VCaP (cell line): Measurements from ENCODE around the gene ATXN10.

Source experiments
- H3K27ac ChIP-seq: fragments of 450-650 bp; 2 replicates; pipeline ENCODE4 v1.5.1; 2017
- CTCF ChIP-seq: fragments of 450-650 bp; conservative IDR thresholded peaks from 2 replicates; pipeline ENCODE4 v1.5.1; 2017; ENCODE audit warnings: mild to moderate bottlenecking, moderate library complexity

Gene ATXN10

DNA sequence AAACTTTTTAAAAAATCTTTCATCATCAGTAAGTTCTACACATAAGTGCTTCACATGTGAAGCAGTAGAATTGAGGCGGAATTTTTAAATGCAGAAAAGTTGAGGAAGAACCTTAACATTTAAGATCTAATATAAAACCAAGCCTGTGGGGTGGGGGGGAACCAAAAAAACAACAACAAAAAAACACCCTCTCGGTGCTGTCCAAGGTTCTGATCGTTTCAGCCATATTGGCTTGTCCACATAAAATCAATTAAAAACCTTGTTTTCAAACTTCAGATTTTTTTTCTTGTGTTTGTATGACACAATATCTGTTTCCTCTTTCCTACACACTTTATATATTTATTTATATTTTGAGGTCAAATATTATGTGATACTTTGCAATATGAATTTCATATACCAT, 175.3 kb downstream of the ATXN10 start:
- no peak for TF ChIP-seq CTCF
- no peak overlapping the region for H3K27ac ChIP-seq

- H3K27ac ChIP-seq: no peak overlapping the region
- no peak for TF ChIP-seq CTCF
Observed at GRCh38 chr22:45848904-45849303, 177.3 kb downstream of the ATXN10 start.

- no peak overlapping the region for H3K27ac ChIP-seq
- no peak for TF ChIP-seq CTCF
Observed at GRCh38 chr22:45852826-45853225, 181.2 kb downstream of the ATXN10 start.

GRCh38 chr22:45855961-45856360, 184.3 kb downstream of the ATXN10 start:
- H3K27ac ChIP-seq: no peak overlapping the region
- TF ChIP-seq CTCF: no peak

GRCh38 chr22:45857519-45857918, 185.9 kb downstream of the ATXN10 start:
- no peak for TF ChIP-seq CTCF

DNA sequence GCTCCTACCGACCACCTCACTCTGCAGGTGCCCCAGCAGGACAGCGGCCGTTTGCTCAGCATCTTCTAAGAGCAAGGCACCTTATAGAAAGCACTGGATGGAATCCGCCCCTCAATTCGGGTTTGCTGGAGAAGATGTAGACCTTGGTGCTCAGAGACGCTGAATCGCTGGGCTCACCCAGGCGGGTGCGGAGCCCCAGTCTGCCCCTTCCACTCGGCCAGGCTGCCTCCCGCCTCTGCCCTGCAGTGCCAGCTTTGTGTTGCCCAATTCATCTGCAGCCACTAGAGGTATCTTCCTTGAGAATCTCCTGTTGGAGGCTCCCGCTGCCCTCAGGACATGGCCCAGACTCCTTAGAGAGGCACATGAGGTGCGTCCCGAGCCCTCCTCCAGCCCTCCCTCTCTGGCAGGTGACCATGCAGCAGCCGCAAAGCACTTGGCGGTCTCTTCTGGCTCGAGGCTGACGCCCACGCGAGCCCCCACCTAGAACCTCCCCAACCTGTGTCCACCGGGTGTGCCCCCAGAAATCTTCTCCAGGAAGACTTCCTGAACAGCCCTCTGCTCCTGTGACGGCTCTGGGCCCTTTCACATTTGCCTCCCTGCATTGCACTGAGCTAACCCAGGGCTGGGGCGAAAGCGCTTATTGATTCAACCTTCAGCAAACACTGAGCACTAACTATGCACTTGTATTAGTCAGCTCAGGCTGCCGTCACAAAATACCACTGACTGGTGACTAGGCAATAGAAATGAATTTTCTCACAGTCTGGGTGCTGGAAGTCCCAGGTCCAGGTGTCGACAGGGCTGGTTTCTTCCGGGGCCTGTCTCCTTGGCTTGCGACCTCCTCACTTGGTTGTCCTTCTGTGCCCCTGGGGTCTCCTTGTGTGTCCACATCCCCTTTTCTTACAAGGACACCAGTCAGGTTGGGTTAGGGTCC, 187.9 kb downstream of the ATXN10 start:
- no peak overlapping the region for H3K27ac ChIP-seq
- TF ChIP-seq CTCF: no peak

More at GRCh38 chr22:45857519-45857918, 185.9 kb downstream of the ATXN10 start:
- no peak overlapping the region for H3K27ac ChIP-seq

GRCh38 chr22:45860201-45860600, 188.6 kb downstream of the ATXN10 start:
- TF ChIP-seq CTCF: no peak
- no peak overlapping the region for H3K27ac ChIP-seq
